B cell (primary cell): ENCODE measurements around the gene KAT2A. TPM values are rescaled to one million over a fixed set of nuclear protein-coding genes. Genes with fewer than 3 reads are reported as not detected.

Experiments used
- ATAC-seq: fragments of 200-7000 bp; cut with Tn5 transposase; one replicate; pipeline ENCODE4 v1.10.0; 2021; ENCODE audit warnings: low read depth, mild to moderate bottlenecking, moderate number of reproducible peaks, moderate library complexity
- CTCF ChIA-PET: fragments of 350-600 bp; sonication (Branson Sonifier 250); formaldehyde crosslinking; loops from one replicate; lab custom pipeline; 2021; ENCODE audit warnings: antibody characterized with exemption, inconsistent platforms; lab: Charles Lee
- POLR2A ChIA-PET: fragments of 350-600 bp; sonication (Branson Sonifier 250); formaldehyde crosslinking; loops from one replicate; lab custom pipeline; 2021; ENCODE audit warnings: antibody characterized with exemption; lab: Charles Lee
- DNase-seq: peaks from one replicate; pipeline ENCODE4 v3.0.0; 2013
- H2AFZ ChIP-seq: 2 replicates; pipeline ENCODE4 v1.6.1; 2012; ENCODE audit warnings: mild to moderate bottlenecking, low read depth, low read length; ENCODE audit not compliant: insufficient read depth, poor library complexity, severe bottlenecking
- H3K27ac ChIP-seq, 2 donors: 1 replicate in 1 of 2; 2 replicates in 1 of 2; pipeline ENCODE4 v1.5.1; 2012 to 2013; ENCODE audit warnings: low read length in 2 of 2, mild to moderate bottlenecking in 2 of 2, moderate library complexity in 1 of 2
- H3K27me3 ChIP-seq, 4 experiments: fragments of 200-600 bp in 1 of 4; sonication (generic) in 1 of 4; replicated peaks in 1 of 4; 1 replicate in 2 of 4; 2 replicates in 2 of 4; pipeline versions ENCODE4 v1.6.1 to v1.7.0; 2013 to 2016; ENCODE audit warnings: low read length in 3 of 4, mild to moderate bottlenecking in 2 of 4, mixed read lengths in 1 of 4, moderate library complexity in 1 of 4; ENCODE audit not compliant: insufficient read depth in 4 of 4, control insufficient read depth in 3 of 4; ENCODE audit errors: control extremely low read depth in 1 of 4
- H3K36me3 ChIP-seq, 2 experiments: replicated peaks in 1 of 2; 1 replicate in 1 of 2; 2 replicates in 1 of 2; pipeline versions ENCODE4 v1.6.1 to v1.7.1; 2013; ENCODE audit warnings: low read length in 1 of 2; ENCODE audit not compliant: insufficient read depth in 2 of 2, control insufficient read depth in 1 of 2; ENCODE audit errors: control extremely low read depth in 1 of 2, extremely low read depth in 1 of 2
- H3K4me1 ChIP-seq, 2 donors: fragments of 200-600 bp in 1 of 2; sonication (generic) in 1 of 2; 1 replicate in 1 of 2; 2 replicates in 1 of 2; pipeline versions ENCODE4 v1.5.1 to v1.6.1; 2013 to 2017; ENCODE audit warnings: low read length in 2 of 2; ENCODE audit not compliant: control insufficient read depth in 2 of 2, insufficient read depth in 2 of 2
- H3K4me2 ChIP-seq: replicated peaks from 2 replicates; pipeline ENCODE3; 2012; ENCODE audit warnings: mild to moderate bottlenecking, low read depth, low read length; ENCODE audit not compliant: poor library complexity, severe bottlenecking
- H3K4me3 ChIP-seq, 5 experiments: fragments of 200-600 bp in 1 of 5; sonication (generic) in 1 of 5; 1 replicate in 3 of 5; 2 replicates in 2 of 5; pipeline versions ENCODE4 v1.5.1 to v1.7.0; 2011 to 2016; ENCODE audit warnings: low read length in 4 of 5, mild to moderate bottlenecking in 4 of 5, low read depth in 2 of 5, control low read depth in 1 of 5, moderate library complexity in 1 of 5; ENCODE audit not compliant: insufficient read depth in 1 of 5; ENCODE audit errors: control extremely low read depth in 1 of 5, extremely low read depth in 1 of 5
- H3K79me2 ChIP-seq: fragments of 200-600 bp; sonication (generic); one replicate; pipeline ENCODE4 v1.6.0; 2016; ENCODE audit warnings: low read length; ENCODE audit not compliant: control insufficient read depth, insufficient read depth
- H3K9ac ChIP-seq: fragments of 200-600 bp; sonication (generic); 2 replicates; pipeline ENCODE4 v1.6.1; 2017; ENCODE audit warnings: mild to moderate bottlenecking, low read length, moderate library complexity
- H3K9me3 ChIP-seq, 3 donors: one replicate each; pipeline versions ENCODE4 v1.6.1 to v1.7.1; 2013; ENCODE audit warnings: low read length in 2 of 3; ENCODE audit not compliant: control insufficient read depth in 2 of 3, insufficient read depth in 1 of 3; ENCODE audit errors: control extremely low read depth in 1 of 3
- H4K20me1 ChIP-seq: 2 replicates; pipeline ENCODE4 v1.6.0; 2012; ENCODE audit warnings: mild to moderate bottlenecking, low read length; ENCODE audit not compliant: insufficient read depth, control insufficient read depth, poor library complexity, severe bottlenecking
- H3K27ac Mint-ChIP-seq: one replicate; pipeline ENCODE4 v1.8.0; 2021; ENCODE audit warnings: mixed read lengths
- H3K27me3 Mint-ChIP-seq: one replicate; pipeline ENCODE4 v1.8.0; 2021; ENCODE audit warnings: mixed read lengths
- H3K4me1 Mint-ChIP-seq: one replicate; pipeline ENCODE4 v1.8.0; 2021; ENCODE audit warnings: mixed read lengths
- H3K4me3 Mint-ChIP-seq: one replicate; pipeline ENCODE4 v1.8.0; 2021; ENCODE audit warnings: mixed read lengths
- H3K9me3 Mint-ChIP-seq: one replicate; pipeline ENCODE4 v1.8.0; 2022; ENCODE audit warnings: mixed read lengths; ENCODE audit not compliant: insufficient read depth
- EZH2 ChIP-seq: IDR thresholded peaks from 2 replicates; pipeline ENCODE4 v1.6.1; 2012; ENCODE audit warnings: borderline replicate concordance, low read depth, mild to moderate bottlenecking, moderate library complexity, low read length; ENCODE audit not compliant: insufficient read depth, poor library complexity, severe bottlenecking
- whole genome bisulfite sequencing: methylation state at CpG from one replicate; pipeline ENCODE4 v1.1.5; 2013; ENCODE audit warnings: missing lambda C conversion rate; ENCODE audit not compliant: insufficient coverage; 5-methylcytosine and 5-hydroxymethylcytosine counted together
- intact Hi-C: fragments of 100-400 bp; cut with micrococcal nuclease; formaldehyde crosslinking; loops from one replicate; pipeline ENCODE4 v1.10.0; 2022
- polyA plus RNA-seq: library from polyadenylated mRNA; depleted of rRNA; stranded (reverse); fragments of >200 nt; gene quantifications from 2 replicates; pipeline ENCODE4 v1.2.3, GENCODE V29; 2012
- total RNA-seq, 2 donors: library from RNA; stranded (reverse); fragments of 120-200 nt in 1 of 2; gene quantifications; 1 replicate in 1 of 2; 2 replicates in 1 of 2; pipeline versions ENCODE4 v1.2.3 to v1.2.4, GENCODE V29; 2013 to 2022
- TF ChIP-seq, protein P1 (sequence below): fragments of 200-600 bp; IDR thresholded peaks from one replicate; pipeline ENCODE4 v1.8.0; 2022; ENCODE audit warnings: antibody characterized with exemption, mild to moderate bottlenecking

Gene KAT2A
- total and polyA plus RNA-seq, 2 donors (not counting 1 experiment from before 2014, with no cell fraction given), result 66.3 to 155 TPM

DNA sequence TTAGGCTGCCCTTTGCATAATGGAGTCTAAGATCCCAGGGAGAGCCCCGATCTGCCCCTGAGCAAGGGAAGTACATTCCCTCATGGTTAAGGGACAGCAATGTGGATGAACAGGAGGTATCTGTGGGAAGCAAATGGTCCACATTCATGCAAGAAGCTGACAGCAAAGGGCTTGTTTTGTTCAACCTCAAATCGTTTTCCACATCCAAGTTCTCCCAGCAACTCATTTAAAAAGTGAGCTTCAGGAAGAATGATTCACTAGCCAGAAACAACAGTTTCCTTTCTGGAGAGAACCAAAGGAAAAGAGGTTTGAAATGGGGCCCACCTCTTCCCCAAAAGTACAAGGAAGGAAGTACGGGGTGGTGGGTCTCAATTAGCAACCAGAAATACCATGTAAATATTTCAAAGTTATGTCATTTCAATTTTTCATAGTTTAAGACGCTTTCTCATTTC, 10.8 kb upstream of the KAT2A start:
- Mint-ChIP-seq H3K27me3 (no peaks in the 10 kb centered on the region), H3K4me3 (peak overlapping the region; percentile 54), H3K4me1 (peaks cover 57% of the 10 kb centered on the region), H3K9me3 (no peaks in the 10 kb centered on the region), H3K27ac (peak overlapping the region; percentile 93)
- Histone ChIP-seq H3K4me3 (peak overlapping the region in 2 of 5 experiments; percentile 14 to 29), H3K36me3 (peaks cover 0 to 36% of the 10 kb centered on the region in 2 experiments), H3K27ac (peak overlapping the region; percentile 65 to 75), H3K4me1 (peaks cover 58 to 64% of the 10 kb centered on the region in 2 donors), H3K9ac (peak overlapping the region; percentile 13), H3K27me3 (no peaks in the 10 kb centered on the region), H2AFZ (no peak overlapping the region), H4K20me1 (peaks cover 51% of the 10 kb centered on the region), H3K4me2 (peak overlapping the region; percentile 70), H3K79me2 (peaks cover 51% of the 10 kb centered on the region), H3K9me3 (no peaks in the 10 kb centered on the region)
- ATAC-seq, result no peak
- intact Hi-C loops, result loop anchor here (2.0 kb wide), 1 partner anchor 23 kb away; the partner anchor contains the start of gene RAB5C
- no peak for DNase-seq
- ChIA-PET POLR2A (interaction anchor here (0.6 kb wide), 1 partner anchor 8 kb away, joined by 6 read pairs; no protein-coding TSS in a partner anchor), CTCF (interaction anchor here (0.9 to 1.7 kb wide), 5 partner anchors 11 to 66 kb away, joined by 3 to 7 read pairs (median 4); partner anchors contain the start of genes DHX58 and KAT2A)
- no peak for TF ChIP-seq EZH2
- TF ChIP-seq, protein P1, sequence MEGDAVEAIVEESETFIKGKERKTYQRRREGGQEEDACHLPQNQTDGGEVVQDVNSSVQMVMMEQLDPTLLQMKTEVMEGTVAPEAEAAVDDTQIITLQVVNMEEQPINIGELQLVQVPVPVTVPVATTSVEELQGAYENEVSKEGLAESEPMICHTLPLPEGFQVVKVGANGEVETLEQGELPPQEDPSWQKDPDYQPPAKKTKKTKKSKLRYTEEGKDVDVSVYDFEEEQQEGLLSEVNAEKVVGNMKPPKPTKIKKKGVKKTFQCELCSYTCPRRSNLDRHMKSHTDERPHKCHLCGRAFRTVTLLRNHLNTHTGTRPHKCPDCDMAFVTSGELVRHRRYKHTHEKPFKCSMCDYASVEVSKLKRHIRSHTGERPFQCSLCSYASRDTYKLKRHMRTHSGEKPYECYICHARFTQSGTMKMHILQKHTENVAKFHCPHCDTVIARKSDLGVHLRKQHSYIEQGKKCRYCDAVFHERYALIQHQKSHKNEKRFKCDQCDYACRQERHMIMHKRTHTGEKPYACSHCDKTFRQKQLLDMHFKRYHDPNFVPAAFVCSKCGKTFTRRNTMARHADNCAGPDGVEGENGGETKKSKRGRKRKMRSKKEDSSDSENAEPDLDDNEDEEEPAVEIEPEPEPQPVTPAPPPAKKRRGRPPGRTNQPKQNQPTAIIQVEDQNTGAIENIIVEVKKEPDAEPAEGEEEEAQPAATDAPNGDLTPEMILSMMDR, result no peak
- no CpG with 5 or more reads among the region's 4 CpGs for WGBS

DNA sequence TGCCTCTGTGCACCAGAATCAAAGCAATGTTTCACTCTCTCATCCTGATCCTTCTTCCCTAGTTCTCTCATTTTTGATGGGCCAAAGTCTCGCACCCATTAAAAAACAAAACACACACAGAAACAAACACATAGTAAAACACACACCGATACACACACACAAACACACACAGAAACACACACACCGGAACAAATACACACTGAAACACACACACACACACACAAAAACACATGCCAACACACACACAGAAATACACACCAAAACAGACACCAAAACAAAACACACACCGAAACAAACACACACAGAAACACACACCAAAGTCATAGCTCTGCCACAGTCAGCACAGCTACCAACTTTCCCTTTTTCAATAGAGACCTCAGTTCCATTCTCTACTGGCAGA, 10.1 kb upstream of the KAT2A start:
- Histone ChIP-seq H3K79me2 (peaks cover 44% of the 10 kb centered on the region), H3K4me2 (peak overlapping the region; percentile 70), H3K9me3 (no peaks in the 10 kb centered on the region), H3K27me3 (no peaks in the 10 kb centered on the region), H3K27ac (peak overlapping the region in 1 of 2 donors; percentile 75), H4K20me1 (peaks cover 51% of the 10 kb centered on the region), H3K36me3 (peaks cover 0 to 41% of the 10 kb centered on the region in 2 experiments), H3K4me3 (no peak overlapping the region), H3K9ac (no peak overlapping the region), H2AFZ (no peak overlapping the region), H3K4me1 (peaks cover 53 to 57% of the 10 kb centered on the region in 2 donors)
- WGBS, result 98% methylated on average over 3 of the region's 4 CpGs
- ATAC-seq, result no peak
- H3K27me3 Mint-ChIP-seq, result no peaks in the 10 kb centered on the region
- no peaks in the 10 kb centered on the region for H3K9me3 Mint-ChIP-seq
- ChIA-PET CTCF (interaction anchor here (0.6 to 1.7 kb wide), 4 partner anchors 11 to 253 kb away, joined by 3 to 7 read pairs (median 4); partner anchors contain the start of genes KAT2A and NKIRAS2), POLR2A (no interaction called here)
- peak overlapping the region; percentile 93 for H3K27ac Mint-ChIP-seq
- intact Hi-C loops, result no loop called here
- peaks cover 54% of the 10 kb centered on the region for H3K4me1 Mint-ChIP-seq
- TF ChIP-seq EZH2, result no peak
- TF ChIP-seq, protein P1, result no peak
- peak overlapping the region; percentile 5 for H3K4me3 Mint-ChIP-seq
- DNase-seq, result no peak
